BLaER1 (cell line): ENCODE data around the gene FBLN2.

Source experiments
- H3K27ac ChIP-seq: shearing (Covaris generic); formaldehyde crosslinking; 2 replicates; pipeline ENCODE4 v1.8.1; 2022
- H3K27me3 ChIP-seq: shearing (Covaris generic); formaldehyde crosslinking; 2 replicates; pipeline ENCODE4 v1.8.1; 2022
- H3K36me3 ChIP-seq: shearing (Covaris generic); formaldehyde crosslinking; 2 replicates; pipeline ENCODE4 v1.8.1; 2022
- H3K4me1 ChIP-seq: shearing (Covaris generic); formaldehyde crosslinking; 2 replicates; pipeline ENCODE4 v1.8.1; 2022
- H3K4me2 ChIP-seq: shearing (Covaris generic); formaldehyde crosslinking; 2 replicates; pipeline ENCODE4 v1.8.1; 2022
- H3K4me3 ChIP-seq: shearing (Covaris generic); formaldehyde crosslinking; 2 replicates; pipeline ENCODE4 v1.8.1; 2022
- H3K9ac ChIP-seq: shearing (Covaris generic); formaldehyde crosslinking; 2 replicates; pipeline ENCODE4 v1.8.1; 2022
- H3K9me3 ChIP-seq: shearing (Covaris generic); formaldehyde crosslinking; 2 replicates; pipeline ENCODE4 v1.8.1; 2022
- H4K20me1 ChIP-seq: shearing (Covaris generic); formaldehyde crosslinking; 2 replicates; pipeline ENCODE4 v1.8.1; 2022
- Cebpa-rat ChIP-seq: shearing (Covaris generic); IDR thresholded peaks from 2 replicates; pipeline ENCODE4 v1.8.1; 2022

FBLN2 gene

DNA sequence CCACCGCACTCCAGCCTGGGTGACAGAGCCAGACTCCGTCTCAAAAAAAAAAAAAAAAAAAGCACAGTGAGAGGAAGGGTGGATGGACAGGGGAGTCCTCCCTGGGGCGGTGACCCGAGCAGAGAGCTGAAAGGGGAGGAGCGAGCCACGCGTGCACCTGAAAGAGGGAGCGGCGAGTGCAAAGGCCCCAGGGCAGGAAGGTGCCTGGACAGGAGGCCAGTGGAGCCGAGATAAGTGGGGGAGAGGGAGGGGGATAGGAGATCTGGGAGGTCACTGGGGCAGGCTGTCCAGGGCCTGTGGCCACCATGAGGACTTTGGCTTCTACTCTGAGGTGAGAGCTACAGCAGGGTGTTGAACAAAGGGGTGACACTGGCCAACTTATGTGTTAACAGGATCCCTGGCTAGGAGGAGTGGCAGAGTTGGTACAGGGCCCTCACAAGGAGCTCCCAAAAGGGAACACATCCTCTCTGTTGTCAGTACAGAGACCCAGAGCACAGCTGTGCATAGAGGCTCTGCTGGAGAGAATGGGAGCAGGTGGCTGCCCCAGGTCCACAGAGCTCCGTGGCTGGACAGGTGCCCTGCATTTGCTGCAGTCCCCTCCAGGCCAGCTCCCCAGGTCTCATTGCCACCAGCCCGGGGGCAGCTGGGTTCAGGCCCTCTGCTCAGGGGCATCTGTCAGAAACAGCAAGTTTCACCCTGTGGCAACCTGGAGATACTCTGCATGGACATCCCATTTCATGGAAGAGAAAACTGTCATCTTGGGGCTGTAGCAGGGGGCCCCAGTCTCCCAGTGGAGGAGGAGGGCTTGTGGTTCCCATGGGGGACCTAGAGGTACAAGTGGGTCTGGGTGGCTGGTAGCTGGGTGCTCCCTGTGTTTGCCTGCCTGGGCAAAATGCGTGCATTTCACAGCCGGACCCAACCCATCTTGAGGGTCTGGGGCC is 28.5 kb downstream of the FBLN2 start:
- Histone ChIP-seq H3K4me1 (peaks cover 42% of the 10 kb centered on the region), H3K9me3 (no peaks in the 10 kb centered on the region), H3K27me3 (no peaks in the 10 kb centered on the region), H3K4me2 (no peak overlapping the region), H3K9ac (no peak overlapping the region), H4K20me1 (no peaks in the 10 kb centered on the region), H3K36me3 (no peaks in the 10 kb centered on the region), H3K4me3 (no peak overlapping the region), H3K27ac (no peak overlapping the region)
- TF ChIP-seq Cebpa-rat = no peak

DNA sequence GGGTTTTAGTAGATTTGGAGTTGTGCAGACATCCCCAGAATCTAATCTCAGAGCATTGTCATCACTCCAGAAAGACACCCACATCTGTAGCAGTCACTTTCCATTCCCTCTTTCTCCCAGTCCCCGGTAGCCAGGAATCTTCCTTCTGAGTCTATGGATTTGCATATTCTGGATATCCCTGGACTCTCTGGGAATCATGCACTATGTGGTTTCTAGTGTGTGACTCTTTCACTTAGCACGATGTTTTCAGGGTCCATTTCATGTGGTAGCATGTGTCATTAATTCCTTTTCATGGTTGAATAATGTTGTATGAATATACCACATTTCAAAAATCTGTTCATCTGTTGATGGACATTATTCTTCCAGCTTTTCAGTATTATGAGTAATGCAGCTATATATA is 29.3 kb downstream of the FBLN2 start:
- peaks cover 42% of the 10 kb centered on the region for H3K4me1 ChIP-seq
- no peak overlapping the region for H3K9ac ChIP-seq
- no peaks in the 10 kb centered on the region for H3K27me3 ChIP-seq
- H3K36me3 ChIP-seq = no peaks in the 10 kb centered on the region
- H3K9me3 ChIP-seq = no peaks in the 10 kb centered on the region
- H3K4me2 ChIP-seq = no peak overlapping the region
- H3K27ac ChIP-seq = no peak overlapping the region
- no peak overlapping the region for H3K4me3 ChIP-seq
- TF ChIP-seq Cebpa-rat = no peak
- no peaks in the 10 kb centered on the region for H4K20me1 ChIP-seq

DNA sequence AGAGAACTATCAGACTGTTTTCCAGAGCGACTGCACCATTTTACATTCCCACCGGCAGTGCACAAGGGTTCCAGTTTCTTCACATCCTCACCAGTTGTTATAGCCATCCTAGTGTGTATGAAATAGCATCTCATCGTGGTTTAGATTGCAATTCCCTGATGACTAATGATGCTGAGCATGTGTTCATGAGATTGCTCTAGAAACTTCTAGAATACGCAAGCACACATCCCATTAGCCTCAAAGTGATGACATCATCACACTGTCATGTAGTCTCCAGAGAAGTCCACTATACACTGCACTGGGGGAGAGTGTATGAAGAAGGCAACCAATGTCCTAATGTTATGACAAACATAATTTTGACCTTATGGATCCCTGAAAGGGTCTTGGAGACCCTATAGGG is 30.1 kb downstream of the FBLN2 start:
- no peak overlapping the region for H3K27ac ChIP-seq

DNA sequence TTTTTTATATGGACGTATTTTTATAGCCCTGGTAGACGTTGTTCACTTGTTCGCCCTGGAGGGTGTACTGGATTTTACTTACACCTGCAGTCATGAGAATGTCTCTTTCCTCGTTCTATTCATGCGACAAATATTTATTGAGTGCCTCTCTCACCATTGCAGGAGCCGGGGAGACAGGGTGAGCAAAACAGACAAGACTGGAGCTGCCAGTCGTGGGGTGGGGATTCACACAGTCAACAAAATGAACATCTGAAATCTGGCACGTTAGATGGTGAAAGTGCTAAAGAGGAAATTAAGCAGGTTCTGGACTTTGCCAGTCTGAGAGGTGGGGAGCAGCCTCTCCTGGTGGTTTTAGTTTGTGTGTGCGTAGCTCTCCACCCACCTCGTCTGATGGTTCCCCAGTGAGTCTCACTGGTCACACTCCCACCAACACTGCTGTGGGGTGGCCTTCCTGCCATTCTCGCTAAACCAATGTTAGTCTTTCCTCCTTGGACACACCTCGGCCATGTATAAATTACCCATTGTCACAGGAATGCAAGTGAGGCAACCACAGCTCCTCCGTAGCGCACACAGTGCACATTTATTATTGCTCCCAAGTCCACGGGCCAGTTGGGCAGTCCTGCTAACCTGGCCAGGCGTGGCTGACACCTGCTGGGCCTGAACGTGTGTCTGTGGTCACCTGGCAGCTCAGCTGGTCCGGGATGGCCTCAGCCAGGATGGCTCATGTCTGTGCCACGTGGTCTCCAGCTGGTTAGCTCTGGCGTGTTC is 31.5 kb downstream of the FBLN2 start:
- TF ChIP-seq Cebpa-rat = no peak
- no peaks in the 10 kb centered on the region for H4K20me1 ChIP-seq
- H3K4me1 ChIP-seq = peaks cover 23% of the 10 kb centered on the region
- no peak overlapping the region for H3K4me2 ChIP-seq
- H3K4me3 ChIP-seq = no peak overlapping the region
- H3K27me3 ChIP-seq = no peaks in the 10 kb centered on the region
- no peak overlapping the region for H3K27ac ChIP-seq
- H3K9ac ChIP-seq = no peak overlapping the region
- H3K9me3 ChIP-seq = no peaks in the 10 kb centered on the region
- no peaks in the 10 kb centered on the region for H3K36me3 ChIP-seq

More for the DNA sequence above, 30.1 kb downstream of the FBLN2 start:
- no peak overlapping the region for H3K9ac ChIP-seq
- no peaks in the 10 kb centered on the region for H3K36me3 ChIP-seq
- no peak overlapping the region for H3K4me2 ChIP-seq
- no peaks in the 10 kb centered on the region for H3K9me3 ChIP-seq
- no peaks in the 10 kb centered on the region for H4K20me1 ChIP-seq
- no peaks in the 10 kb centered on the region for H3K27me3 ChIP-seq
- peaks cover 37% of the 10 kb centered on the region for H3K4me1 ChIP-seq
- TF ChIP-seq Cebpa-rat = no peak
- H3K4me3 ChIP-seq = no peak overlapping the region

DNA sequence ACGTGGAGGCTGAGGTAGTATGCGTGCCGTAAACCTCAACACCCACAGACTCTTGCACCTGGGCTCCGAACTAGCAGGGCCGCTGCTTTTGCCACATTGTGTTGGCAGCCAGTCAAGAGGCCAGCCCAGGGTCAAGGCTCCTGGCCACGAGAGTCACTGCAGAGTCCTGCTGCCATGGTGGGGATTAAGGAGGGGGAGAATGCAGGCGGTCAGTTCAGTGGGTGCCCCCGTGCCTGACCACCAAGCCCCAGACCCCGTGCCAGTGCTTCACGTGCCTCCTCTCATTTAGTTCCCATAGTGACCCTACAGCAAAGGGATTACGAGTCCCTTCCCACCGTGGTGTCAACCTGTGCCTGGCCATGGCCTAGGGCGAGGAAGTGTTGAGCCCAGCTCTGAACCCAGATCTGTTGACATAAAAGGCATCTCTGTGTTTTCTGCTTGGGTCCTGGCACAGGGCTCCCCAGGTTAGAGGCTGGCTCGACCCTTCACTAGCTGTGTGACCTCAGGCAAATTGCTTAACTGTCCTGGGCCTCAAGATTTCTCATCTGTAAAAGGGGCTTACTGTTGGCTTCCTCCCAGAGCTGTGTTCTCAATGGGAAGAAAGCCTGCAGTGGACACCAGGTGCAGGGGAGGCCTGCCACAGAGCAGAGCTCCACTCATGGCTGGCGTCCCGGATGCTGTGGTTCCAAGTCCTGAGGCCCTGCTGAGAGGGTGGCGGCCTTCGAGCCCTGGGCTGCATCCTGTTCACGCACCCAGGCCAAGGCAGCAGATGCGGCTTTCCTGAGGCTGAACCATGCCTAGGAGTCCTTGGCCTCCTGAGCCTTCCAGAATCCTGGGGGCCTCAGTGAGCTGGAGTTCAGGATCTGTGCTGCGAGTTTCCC is 32.8 kb downstream of the FBLN2 start:
- H3K27me3 ChIP-seq = no peaks in the 10 kb centered on the region
- H3K4me2 ChIP-seq = 0 out of 2 replicates have a peak overlapping the region, but pooled peaks have one; percentile 18
- peaks cover 12% of the 10 kb centered on the region for H3K4me1 ChIP-seq
- H4K20me1 ChIP-seq = no peaks in the 10 kb centered on the region
- no peak overlapping the region for H3K9ac ChIP-seq
- no peak overlapping the region for H3K27ac ChIP-seq
- H3K36me3 ChIP-seq = no peaks in the 10 kb centered on the region
- H3K9me3 ChIP-seq = no peaks in the 10 kb centered on the region
- TF ChIP-seq Cebpa-rat = no peak
- H3K4me3 ChIP-seq = no peak overlapping the region

DNA sequence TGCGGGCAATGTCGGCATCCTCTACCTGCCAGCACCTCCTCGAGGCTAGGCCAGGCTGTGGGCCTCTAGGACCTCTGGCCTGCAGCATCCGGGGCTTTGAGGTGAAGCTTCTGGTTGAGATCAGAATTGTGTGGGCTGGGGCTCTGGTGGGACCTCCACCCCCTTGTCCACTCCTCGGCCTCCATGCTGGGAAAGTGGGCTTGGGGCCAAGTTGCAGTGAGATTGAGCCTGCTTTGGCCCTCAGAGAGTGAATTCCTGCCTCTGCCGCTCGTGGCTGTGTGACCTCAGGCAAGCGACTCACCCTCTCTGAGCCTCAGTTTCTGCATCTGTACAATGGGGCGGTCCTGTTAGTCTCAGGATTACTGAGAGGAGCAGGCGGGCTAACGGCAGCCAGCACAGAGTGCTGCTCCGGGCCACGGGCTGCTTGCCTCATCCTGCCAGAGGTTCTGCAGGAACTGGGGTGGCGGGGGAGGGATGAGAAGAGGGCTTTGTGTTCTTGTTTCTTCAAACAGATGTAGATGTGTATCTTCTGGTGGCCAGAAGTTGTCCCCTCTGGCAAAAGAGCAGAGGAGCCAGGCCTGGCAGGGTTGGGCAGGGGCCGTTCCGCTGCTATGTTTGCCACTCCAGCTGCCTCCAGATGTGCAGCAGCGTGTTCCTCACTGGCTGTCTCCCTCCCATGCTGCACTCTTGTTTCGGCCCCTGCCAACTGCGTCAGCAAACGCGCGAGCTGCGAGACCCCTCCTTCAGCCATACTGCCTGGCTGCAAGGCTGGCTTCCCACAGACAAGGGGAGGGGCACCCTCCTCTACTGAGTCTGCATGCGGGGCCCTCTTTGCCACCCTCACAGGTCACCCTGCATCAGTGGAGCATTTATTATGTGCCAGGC is 33.7 kb downstream of the FBLN2 start:
- Histone ChIP-seq H3K4me3 (no peak overlapping the region), H3K27me3 (no peaks in the 10 kb centered on the region), H3K9me3 (no peaks in the 10 kb centered on the region), H3K36me3 (no peaks in the 10 kb centered on the region), H3K9ac (no peak overlapping the region), H3K4me1 (peaks cover 12% of the 10 kb centered on the region), H4K20me1 (no peaks in the 10 kb centered on the region), H3K27ac (no peak overlapping the region), H3K4me2 (no peak overlapping the region)
- no peak for TF ChIP-seq Cebpa-rat

DNA sequence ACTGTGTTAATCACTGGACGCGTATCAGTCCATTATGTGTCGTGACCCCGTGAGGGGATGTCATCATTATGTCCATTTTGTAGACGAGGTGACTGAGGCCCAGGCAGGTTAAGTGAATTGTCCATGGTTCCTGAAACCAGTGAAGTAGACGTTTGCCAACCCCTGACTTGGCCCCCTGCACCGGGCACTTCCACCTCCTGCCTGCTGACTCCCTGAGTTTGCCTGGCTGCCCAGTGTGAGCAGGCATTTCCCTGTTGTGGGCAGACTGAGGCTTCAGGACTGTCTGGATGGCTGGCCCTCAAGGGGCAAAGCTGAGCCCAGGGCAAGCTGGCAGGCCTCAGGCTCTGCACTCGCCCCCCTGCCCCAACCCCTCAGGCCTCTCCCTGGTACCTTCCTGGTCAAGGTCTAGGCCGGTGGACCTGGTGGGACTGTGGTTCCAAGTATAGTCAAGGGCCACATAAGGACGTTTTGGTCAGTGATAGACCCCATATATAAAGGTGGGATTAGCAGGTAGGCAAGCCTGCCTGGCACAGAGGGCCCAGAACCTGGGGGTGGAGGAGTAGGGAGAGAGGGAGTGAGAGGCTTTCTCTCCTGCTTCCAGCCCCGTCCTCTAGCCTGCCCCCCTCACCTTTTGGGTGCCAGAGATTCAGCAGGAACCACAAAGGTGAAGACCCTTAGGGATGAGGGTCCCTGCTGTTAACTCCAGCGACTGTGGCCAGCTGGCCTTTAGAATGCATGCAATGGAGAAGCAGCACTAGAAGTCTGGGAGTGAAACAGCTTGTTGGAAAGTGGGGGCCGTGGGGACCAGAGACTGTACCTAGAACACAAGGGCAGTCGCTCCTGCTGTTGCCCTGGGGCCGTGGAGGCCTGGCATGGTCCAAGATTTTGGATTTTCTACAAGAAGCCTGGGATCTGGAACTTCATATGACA is 34.6 kb downstream of the FBLN2 start:
- H4K20me1 ChIP-seq = no peaks in the 10 kb centered on the region
- H3K4me3 ChIP-seq = no peak overlapping the region
- no peak for TF ChIP-seq Cebpa-rat
- no peaks in the 10 kb centered on the region for H3K9me3 ChIP-seq
- H3K9ac ChIP-seq = no peak overlapping the region
- H3K4me2 ChIP-seq = no peak overlapping the region
- peaks cover 12% of the 10 kb centered on the region for H3K4me1 ChIP-seq
- H3K27ac ChIP-seq = no peak overlapping the region
- no peaks in the 10 kb centered on the region for H3K27me3 ChIP-seq
- no peaks in the 10 kb centered on the region for H3K36me3 ChIP-seq

DNA sequence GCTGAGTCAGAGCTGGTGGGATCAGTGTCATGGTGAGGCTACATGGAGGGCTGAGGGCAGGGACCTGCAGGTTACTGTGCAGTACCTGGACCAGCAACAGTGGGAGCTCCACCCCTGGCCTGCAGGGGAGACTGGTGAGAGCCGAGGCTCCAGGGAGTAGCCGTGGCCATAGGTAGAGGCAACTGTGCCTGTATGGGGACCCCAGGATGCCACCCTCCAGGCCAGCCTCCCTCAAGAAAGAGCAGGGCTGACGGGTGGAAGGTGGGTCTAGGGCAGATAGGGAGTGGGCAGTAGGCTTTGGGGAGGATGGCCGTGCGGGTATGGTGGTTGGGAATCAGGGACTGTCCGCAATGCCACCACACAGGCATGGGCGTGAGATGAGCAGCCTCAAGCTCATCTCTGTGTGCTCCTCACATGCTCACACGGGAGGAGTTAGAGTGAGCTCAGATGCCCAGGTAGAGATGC is 35.5 kb downstream of the FBLN2 start:
- no peak for TF ChIP-seq Cebpa-rat

More for the DNA sequence above, 35.5 kb downstream of the FBLN2 start:
- H3K4me1 ChIP-seq = peaks cover 12% of the 10 kb centered on the region
- no peaks in the 10 kb centered on the region for H3K27me3 ChIP-seq
- H4K20me1 ChIP-seq = no peaks in the 10 kb centered on the region
- no peak overlapping the region for H3K4me3 ChIP-seq
- H3K4me2 ChIP-seq = no peak overlapping the region
- no peak overlapping the region for H3K9ac ChIP-seq
- no peak overlapping the region for H3K27ac ChIP-seq
- H3K9me3 ChIP-seq = no peaks in the 10 kb centered on the region
- H3K36me3 ChIP-seq = no peaks in the 10 kb centered on the region
